ENCODE measurements around the gene DNAH10.

The DNAH10 gene

GRCh38 chr12:123754041-123754772, 7.9 kb upstream of the DNAH10 start:
- FAIRE-seq (no peak), DNase-seq (ENCODE audit: insufficient read length, low spot score) (no peak)
- TF ChIP-seq CTCF (IDR thresholded peaks at IDR 0.05; ENCODE audit: insufficient read depth, missing control alignments), result no peak

- TF ChIP-seq CTCF (IDR thresholded peaks at IDR 0.05; ENCODE audit: insufficient read depth, missing control alignments), result no peak
- no peak for DNase-seq (ENCODE audit: insufficient read length, low spot score)
- no peak for FAIRE-seq
These were observed 4.5 kb upstream of the DNAH10 start for GRCh38 chr12:123757561-123757960.

- FAIRE-seq, result no peak
- DNase-seq (ENCODE audit: insufficient read length, low spot score), result no peak
- TF ChIP-seq CTCF (IDR thresholded peaks at IDR 0.05; ENCODE audit: insufficient read depth, missing control alignments), result no peak
These were observed 1.7 kb upstream of the DNAH10 start for GRCh38 chr12:123760267-123760938.

- no peak for TF ChIP-seq CTCF (IDR thresholded peaks at IDR 0.05; ENCODE audit: insufficient read depth, missing control alignments)
- no peak for FAIRE-seq
- DNase-seq (ENCODE audit: insufficient read length, low spot score), result no peak
These were observed 583 bp downstream of the DNAH10 start for GRCh38 chr12:123762715-123763052.

GRCh38 chr12:123763093-123763492, 992 bp downstream of the DNAH10 start:
- FAIRE-seq (no peak), DNase-seq (ENCODE audit: insufficient read length, low spot score) (no peak)
- no peak for TF ChIP-seq CTCF (IDR thresholded peaks at IDR 0.05; ENCODE audit: insufficient read depth, missing control alignments)

GRCh38 chr12:123764109-123764508, 2.0 kb downstream of the DNAH10 start:
- DNase-seq (ENCODE audit: insufficient read length, low spot score) (no peak), FAIRE-seq (no peak)
- no peak for TF ChIP-seq CTCF (IDR thresholded peaks at IDR 0.05; ENCODE audit: insufficient read depth, missing control alignments)

GRCh38 chr12:123765504-123766035, 3.5 kb downstream of the DNAH10 start:
- no peak for FAIRE-seq
- no peak for TF ChIP-seq CTCF (IDR thresholded peaks at IDR 0.05; ENCODE audit: insufficient read depth, missing control alignments)
- no peak for DNase-seq (ENCODE audit: insufficient read length, low spot score)
